SIG-M5 treated with dmso at 0.1 percent for 504 hours (cell line): ENCODE data around the gene ARHGEF16.

Source experiments
- DNase-seq: peaks from one replicate; lab custom pipeline; 2025; ENCODE audit not compliant: unreplicated experiment; lab: John Stamatoyannopoulos, UW

The ARHGEF16 gene

DNA sequence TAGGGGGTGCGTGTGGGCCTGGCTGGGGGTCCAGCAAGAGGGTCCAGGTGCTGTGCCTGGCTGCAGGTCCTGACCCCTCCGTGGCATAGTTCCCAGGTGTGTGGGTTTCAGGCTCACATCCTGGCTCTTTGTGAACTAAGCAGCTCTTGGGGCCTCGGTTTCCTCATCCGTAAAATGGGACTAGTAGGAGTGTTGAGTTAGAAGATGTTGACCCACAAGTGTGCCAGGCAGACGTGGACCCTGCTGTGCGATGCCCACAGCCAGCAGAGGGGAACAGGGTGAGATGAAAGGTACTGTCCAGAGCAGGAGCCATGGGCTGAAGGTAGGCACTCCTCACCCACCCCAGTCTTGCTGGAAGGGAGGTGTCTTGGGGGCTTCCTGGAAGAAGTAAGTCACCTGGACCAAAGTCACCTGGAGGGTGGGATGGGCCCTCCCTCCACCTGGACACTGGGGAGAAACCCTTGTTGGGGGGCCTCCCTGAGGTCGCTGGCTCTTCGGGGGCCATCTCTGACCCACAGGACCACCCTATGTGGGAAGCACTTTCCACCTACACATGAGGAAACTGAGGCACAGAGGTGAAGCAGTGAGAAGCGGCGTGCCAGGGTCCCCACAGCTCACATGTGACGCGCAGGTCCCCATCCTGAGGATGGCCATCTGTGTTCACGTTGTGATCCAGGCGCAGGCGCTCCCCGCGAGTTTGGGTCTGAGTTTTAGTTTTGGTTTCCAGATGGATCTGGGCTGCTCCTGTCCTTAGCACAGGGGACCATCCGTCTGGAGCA, 1.4 kb downstream of the ARHGEF16 start:
- no peak for DNase-seq

DNA sequence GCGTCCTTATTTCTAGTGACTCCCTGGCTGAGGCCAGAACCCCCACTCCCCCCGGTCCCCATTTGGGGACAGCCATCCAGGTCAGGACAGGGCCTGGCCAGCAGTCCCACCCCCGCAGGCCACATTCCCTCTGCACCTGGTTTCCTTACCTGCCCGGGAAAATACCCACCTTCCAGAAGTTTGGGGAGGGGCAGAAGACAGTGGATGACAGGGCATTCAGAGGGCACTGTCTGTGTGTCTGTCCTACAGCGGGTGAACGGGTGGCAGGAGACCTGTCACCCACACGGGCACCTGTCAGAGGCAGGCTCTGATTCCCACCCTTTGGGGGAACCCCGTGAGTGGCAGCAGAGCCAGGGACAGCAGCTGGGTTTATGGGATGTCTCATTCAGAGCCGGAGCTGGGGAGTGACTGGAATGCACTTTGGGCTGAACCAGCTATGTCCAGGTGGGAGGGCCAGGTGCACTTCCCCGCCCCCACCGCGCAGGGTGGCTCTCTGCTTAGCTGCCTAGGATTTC, 2.0 kb downstream of the ARHGEF16 start:
- DNase-seq, result no peak

DNA sequence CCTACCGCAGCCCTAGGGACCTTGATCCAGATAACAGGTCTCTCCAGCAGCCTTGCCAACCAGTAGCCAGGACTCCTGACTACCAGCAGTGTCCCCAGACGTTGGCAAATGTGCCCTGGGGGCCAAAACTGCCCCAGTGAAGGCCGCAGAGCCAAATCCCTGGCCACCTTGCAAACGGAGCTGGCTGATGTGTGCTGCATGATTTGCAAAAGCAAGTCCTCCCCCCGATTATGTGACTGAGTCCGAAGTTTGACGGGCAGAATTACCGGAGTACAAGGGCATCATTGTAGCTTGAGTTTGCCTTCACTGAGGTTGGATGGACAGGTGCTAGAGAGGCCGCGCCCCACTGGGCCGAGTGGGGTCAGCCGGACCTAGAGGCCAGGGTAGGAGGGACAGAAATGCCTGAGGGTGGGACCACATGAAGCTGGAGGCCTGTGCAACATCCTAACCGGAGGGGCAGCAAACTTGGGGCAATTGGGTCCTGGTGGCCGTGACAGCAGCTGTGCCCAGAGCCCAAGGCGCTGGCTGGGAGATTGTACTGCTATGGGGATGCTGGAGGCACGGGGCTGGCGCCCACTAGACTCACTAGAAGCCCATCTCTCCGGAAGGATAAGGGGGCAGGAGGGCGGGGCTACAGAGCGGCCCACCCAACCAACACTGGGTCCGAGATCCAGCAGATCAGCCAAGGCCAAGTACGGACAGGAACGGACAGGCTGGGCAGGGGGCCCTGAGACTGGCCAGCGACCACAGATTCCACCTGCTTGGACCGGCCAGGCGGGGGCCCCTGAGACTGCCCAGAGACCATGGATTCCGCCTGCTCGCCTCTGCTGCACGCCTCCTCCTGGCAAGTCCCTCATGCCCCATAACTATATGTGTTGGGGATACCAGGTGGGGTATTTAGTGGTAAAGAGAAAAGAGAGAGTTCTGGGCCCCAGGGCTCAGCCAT, 2.8 kb downstream of the ARHGEF16 start:
- DNase-seq, result no peak

GRCh38 chr1:3457910-3458883, 3.7 kb downstream of the ARHGEF16 start:
- no peak for DNase-seq

DNA sequence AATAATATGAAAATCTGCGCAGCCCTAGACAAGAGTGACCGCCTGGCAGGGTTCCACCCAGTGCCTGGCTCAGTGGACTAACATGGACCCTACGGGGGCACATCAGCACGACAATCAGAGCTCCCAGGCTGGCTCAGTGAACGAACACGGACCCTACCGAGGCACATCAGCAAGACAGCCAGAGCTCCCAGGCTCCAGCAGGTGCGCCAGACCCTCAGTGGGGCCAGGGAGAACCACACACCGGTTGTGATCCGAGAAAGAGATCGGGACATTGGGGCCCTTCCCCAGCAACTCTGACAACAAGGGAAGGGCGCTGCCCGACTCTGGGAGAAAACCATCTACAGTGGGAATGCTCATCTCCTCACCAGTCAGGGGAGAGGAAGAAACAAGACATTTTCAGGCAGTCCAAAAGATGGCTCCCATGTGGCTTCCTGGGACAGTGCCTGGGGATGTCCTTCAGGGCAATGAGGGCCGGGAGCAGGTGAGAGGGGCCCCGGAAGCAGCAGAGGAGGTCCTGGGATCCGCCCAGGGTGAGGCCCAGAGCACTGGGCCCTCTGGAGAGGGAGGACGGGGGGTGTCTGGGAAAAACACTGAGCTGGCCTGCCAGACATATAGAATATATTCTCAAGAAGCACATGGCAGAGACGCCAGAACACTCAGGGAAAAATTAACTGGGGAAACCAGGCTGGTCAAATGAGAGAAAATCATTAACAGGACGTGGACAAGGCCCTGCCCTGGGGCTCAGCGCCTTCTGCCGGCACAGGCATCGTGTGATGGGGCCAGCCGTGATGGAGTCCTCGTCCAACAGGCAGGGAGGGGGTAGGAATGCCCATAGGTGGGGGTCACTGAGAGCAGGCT, 4.8 kb downstream of the ARHGEF16 start:
- DNase-seq, result no peak

GRCh38 chr1:3459940-3460671, 5.6 kb downstream of the ARHGEF16 start:
- DNase-seq, result no peak

GRCh38 chr1:3460672-3461131, 6.2 kb downstream of the ARHGEF16 start:
- no peak for DNase-seq

GRCh38 chr1:3461238-3461933, 6.9 kb downstream of the ARHGEF16 start:
- no peak for DNase-seq

GRCh38 chr1:3461934-3462275, 7.4 kb downstream of the ARHGEF16 start:
- DNase-seq, result no peak

DNA sequence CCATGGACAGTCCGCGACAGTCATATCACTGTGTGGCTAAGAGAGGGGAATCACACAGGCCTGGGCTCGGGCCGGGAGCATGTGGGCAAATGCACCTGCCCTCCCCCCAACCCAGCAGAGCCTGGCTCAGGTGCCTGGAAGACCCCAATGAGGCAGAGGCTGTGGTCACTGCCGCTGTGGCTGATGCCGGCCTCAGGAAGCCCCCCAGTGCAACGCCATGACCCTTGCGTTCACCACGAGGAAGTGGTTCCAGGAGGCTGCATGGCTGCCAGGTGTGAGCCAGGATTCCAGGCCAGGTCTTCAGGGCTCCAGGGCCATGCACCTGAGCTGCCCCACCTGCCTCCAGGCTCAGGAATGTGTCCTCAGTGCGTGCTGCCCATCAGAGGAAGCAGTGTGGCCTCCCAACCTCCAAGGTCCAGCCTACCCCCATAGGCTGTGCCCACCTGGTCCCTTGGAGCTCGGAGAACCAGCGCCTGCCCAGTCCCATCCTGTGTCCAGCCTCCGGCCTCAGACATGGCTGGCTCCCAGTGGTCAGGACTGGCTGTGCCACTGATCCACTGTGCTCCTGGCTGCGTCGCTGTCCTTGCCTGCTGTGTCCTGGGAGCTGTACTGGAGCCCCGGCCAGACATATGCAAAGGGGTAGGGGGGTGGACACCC, 8.0 kb downstream of the ARHGEF16 start:
- no peak for DNase-seq

GRCh38 chr1:3463013-3463385, 8.5 kb downstream of the ARHGEF16 start:
- DNase-seq, result no peak

DNA sequence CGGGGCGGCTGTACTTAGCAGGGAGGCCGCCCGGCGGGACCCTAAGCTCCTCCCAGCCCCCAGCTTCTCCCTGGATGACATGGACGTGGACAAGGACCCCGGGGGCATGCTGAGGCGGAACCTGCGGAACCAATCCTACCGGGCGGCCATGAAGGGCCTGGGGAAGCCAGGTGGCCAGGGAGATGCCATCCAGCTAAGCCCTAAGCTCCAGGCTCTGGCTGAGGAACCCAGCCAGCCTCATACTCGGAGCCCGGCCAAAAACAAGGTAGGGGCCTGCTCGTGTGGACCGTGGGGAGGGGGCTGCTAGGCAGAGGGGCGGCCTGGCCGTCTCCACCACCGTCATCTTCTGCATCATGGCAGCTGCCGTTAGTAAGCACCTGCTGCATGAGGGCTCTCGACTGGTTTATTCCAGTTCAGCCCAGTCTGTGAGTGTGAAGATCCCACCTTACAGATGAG, 9.0 kb downstream of the ARHGEF16 start:
- DNase-seq, result no peak

GRCh38 chr1:3463891-3464648, 9.6 kb downstream of the ARHGEF16 start:
- no peak for DNase-seq

- no peak for DNase-seq
These were observed 10.2 kb downstream of the ARHGEF16 start for GRCh38 chr1:3464649-3465025.

- no peak for DNase-seq
These were observed 10.8 kb downstream of the ARHGEF16 start for GRCh38 chr1:3465091-3465934.

DNA sequence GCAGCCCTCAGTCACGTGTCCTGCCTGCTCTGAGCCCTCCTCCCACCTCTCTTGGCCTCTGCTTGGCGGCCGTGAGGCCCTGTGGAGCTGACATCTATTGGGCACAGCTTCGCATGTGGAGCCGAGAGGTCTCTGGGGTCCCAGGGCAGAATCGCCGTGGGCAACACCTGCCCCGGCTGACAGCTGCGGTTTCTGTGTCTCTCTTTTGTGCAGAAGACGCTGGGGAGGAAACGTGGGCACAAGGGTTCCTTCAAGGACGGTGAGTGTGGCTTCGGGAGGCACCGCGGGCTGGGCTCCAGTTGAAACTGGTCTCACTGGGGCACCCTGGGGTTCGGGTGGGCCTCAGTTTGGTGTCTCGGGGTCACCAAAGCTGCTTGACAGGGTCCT, 11.5 kb downstream of the ARHGEF16 start:
- DNase-seq, result no peak
